NCI-H1694 treated with DMSO at 0.1 percent for 48 hours (cell line): Measurements from ENCODE around the gene NIPAL3.
"Not testable (repeated sequence)": the region's sequence is repeated elsewhere in the genome, so short reads cannot be mapped to it uniquely, and the experiment has no call there.

Experiments
- DNase-seq: peaks from one replicate; lab custom pipeline; 2025; lab: John Stamatoyannopoulos, UW

Gene NIPAL3

GRCh38 chr1:24459551-24460266 lies 44.1 kb downstream of the NIPAL3 start:
- DNase-seq: no peak

GRCh38 chr1:24462128-24462527 lies 46.5 kb downstream of the NIPAL3 start:
- not testable (repeated sequence) for DNase-seq

- DNase-seq: no peak
Observed at GRCh38 chr1:24463776-24464735, 48.5 kb downstream of the NIPAL3 start.

GRCh38 chr1:24465099-24465498 lies 49.5 kb downstream of the NIPAL3 start:
- DNase-seq: no peak

GRCh38 chr1:24465638-24466037 lies 50.0 kb downstream of the NIPAL3 start:
- DNase-seq: no peak

- DNase-seq: no peak
Observed at GRCh38 chr1:24468685-24469316, 53.2 kb downstream of the NIPAL3 start.

GRCh38 chr1:24470592-24470991 lies 55.0 kb downstream of the NIPAL3 start:
- DNase-seq: no peak

GRCh38 chr1:24472527-24473251 lies 57.1 kb downstream of the NIPAL3 start:
- no peak for DNase-seq

- DNase-seq: no peak
Observed at GRCh38 chr1:24474193-24474592, 58.6 kb downstream of the NIPAL3 start.

GRCh38 chr1:24475700-24476099 lies 60.1 kb downstream of the NIPAL3 start:
- DNase-seq: no peak

GRCh38 chr1:24476571-24476970 lies 61.0 kb downstream of the NIPAL3 start:
- no peak for DNase-seq

- no peak for DNase-seq
Observed at GRCh38 chr1:24477309-24477708, 61.7 kb downstream of the NIPAL3 start.

GRCh38 chr1:24481101-24481500 lies 65.5 kb downstream of the NIPAL3 start:
- DNase-seq: no peak

- DNase-seq: no peak
Observed at GRCh38 chr1:24481843-24482610, 66.4 kb downstream of the NIPAL3 start.

- no peak for DNase-seq
Observed at GRCh38 chr1:24483441-24483840, 67.8 kb downstream of the NIPAL3 start.

GRCh38 chr1:24484199-24484598 lies 68.6 kb downstream of the NIPAL3 start:
- no peak for DNase-seq

- no peak for DNase-seq
Observed at GRCh38 chr1:24486331-24487065, 70.9 kb downstream of the NIPAL3 start.

- DNase-seq: no peak
Observed at GRCh38 chr1:24487455-24487854, 71.9 kb downstream of the NIPAL3 start.

- DNase-seq: not testable (repeated sequence)
Observed at GRCh38 chr1:24488159-24488558, 72.6 kb downstream of the NIPAL3 start.

GRCh38 chr1:24489674-24490073 lies 74.1 kb downstream of the NIPAL3 start:
- DNase-seq: no peak
